ENCODE results near the gene USP48.

The USP48 gene

DNA sequence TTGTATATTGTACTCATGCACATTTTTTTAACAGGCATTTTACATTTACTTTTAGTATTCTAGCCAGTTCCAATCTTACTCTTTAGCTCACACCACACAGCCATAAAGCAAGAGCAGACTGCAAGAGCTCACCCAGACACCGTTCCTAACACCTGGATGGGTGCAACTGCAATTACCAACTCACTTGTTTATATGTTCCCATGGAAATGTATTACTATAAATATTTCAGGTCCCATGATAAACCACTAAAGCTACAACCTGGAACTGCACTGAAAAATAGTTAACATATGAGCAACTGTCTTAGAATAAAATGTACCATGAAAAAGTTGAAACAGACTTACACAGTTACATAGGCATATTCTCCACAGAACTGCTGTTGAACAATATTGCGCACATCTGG, 30.8 kb downstream of the USP48 start:
- Histone ChIP-seq H3K36me3 (ENCODE audit: control insufficient read depth, insufficient read depth, low read length) (peaks cover 22% of the 10 kb centered on the region), H3K4me3 (replicated peaks; ENCODE audit: low read depth, low read length) (no peak overlapping the region), H3K27me3 (replicated peaks; ENCODE audit: control insufficient read depth, insufficient read depth, low read length) (no peaks in the 10 kb centered on the region)
- TF ChIP-seq, protein P1, sequence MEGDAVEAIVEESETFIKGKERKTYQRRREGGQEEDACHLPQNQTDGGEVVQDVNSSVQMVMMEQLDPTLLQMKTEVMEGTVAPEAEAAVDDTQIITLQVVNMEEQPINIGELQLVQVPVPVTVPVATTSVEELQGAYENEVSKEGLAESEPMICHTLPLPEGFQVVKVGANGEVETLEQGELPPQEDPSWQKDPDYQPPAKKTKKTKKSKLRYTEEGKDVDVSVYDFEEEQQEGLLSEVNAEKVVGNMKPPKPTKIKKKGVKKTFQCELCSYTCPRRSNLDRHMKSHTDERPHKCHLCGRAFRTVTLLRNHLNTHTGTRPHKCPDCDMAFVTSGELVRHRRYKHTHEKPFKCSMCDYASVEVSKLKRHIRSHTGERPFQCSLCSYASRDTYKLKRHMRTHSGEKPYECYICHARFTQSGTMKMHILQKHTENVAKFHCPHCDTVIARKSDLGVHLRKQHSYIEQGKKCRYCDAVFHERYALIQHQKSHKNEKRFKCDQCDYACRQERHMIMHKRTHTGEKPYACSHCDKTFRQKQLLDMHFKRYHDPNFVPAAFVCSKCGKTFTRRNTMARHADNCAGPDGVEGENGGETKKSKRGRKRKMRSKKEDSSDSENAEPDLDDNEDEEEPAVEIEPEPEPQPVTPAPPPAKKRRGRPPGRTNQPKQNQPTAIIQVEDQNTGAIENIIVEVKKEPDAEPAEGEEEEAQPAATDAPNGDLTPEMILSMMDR (IDR thresholded peaks at IDR 0.05; ENCODE audit: insufficient read depth, low read length, poor library complexity, severe bottlenecking) = no peak
- no peak for DNase-seq (ENCODE audit: extremely low read depth, insufficient read length)

DNA sequence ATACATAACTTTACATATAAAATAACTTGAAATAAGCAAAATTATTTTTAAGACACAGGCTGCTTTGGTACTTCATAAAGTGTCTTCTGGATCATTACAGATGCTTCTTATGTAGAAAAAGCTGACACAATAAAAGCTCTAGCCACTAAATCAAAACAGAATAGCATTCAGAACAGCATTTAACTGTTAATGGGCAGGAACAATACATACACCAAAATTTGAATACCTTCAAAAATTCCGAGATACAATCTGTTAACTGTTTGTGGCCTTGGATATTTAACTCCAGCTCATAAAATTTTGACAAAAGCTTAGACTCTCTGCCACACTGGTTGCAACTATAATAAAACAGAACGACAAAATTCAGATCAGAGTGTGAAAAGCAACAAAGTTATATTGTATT, 31.7 kb downstream of the USP48 start:
- no peaks in the 10 kb centered on the region for H3K27me3 ChIP-seq (replicated peaks; ENCODE audit: control insufficient read depth, insufficient read depth, low read length)
- DNase-seq (ENCODE audit: extremely low read depth, insufficient read length) = no peak
- peaks cover 24% of the 10 kb centered on the region for H3K36me3 ChIP-seq (ENCODE audit: control insufficient read depth, insufficient read depth, low read length)
- H3K4me3 ChIP-seq (replicated peaks; ENCODE audit: low read depth, low read length) = no peak overlapping the region
- TF ChIP-seq, protein P1 (IDR thresholded peaks at IDR 0.05; ENCODE audit: insufficient read depth, low read length, poor library complexity, severe bottlenecking) = no peak

DNA sequence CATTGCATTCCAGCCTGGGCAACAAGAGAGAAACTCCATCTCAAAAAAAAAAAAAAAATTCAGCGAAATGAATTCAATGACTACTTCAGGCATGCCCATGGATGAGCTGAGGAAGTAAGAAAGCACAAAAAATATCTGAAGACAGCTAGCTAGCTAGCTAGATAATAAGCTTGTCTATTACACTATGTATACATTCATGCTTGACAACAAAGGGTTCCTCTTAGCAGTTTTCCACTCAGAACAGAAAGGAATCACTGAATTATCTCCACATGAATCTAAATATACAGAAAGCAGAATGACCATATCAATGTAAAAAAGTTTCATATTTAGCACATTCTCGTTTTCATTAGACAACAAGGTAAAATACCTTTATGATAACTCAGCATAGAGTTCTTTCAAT, 32.1 kb downstream of the USP48 start:
- Histone ChIP-seq H3K4me3 (replicated peaks; ENCODE audit: low read depth, low read length) (no peak overlapping the region), H3K36me3 (ENCODE audit: control insufficient read depth, insufficient read depth, low read length) (peaks cover 27% of the 10 kb centered on the region), H3K27me3 (replicated peaks; ENCODE audit: control insufficient read depth, insufficient read depth, low read length) (no peaks in the 10 kb centered on the region)
- TF ChIP-seq, protein P1 (IDR thresholded peaks at IDR 0.05; ENCODE audit: insufficient read depth, low read length, poor library complexity, severe bottlenecking) = no peak
- DNase-seq (ENCODE audit: extremely low read depth, insufficient read length) = no peak

DNA sequence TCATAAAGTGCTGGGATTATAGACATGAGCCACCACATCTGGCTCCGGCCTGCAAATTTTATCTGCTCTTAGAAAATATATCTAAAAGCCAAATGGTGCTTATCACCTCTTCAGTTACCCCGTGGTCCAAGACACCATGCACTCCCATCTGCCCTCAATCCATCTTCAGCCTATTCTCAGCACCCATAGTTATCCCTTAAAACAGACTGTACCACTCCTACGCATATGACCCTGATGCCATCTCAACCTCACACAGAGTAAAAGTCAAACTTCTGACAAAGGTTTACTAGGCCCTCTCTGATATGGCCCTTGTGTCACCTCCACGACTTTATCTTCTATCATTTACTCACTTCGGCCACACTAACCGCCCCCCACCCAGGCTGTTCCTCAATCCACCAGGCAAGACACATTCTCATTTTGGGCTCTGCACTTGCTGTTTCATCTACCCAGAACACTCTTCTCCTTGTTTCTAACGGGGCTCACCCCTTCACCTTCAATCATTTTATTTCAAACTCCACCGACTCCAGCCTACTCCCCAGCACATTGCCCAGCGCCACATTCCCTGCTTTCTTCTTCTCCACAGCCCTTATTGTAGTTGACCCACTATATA, 33.0 kb downstream of the USP48 start:
- Histone ChIP-seq H3K4me3 (replicated peaks; ENCODE audit: low read depth, low read length) (no peak overlapping the region), H3K27me3 (replicated peaks; ENCODE audit: control insufficient read depth, insufficient read depth, low read length) (no peaks in the 10 kb centered on the region), H3K36me3 (ENCODE audit: control insufficient read depth, insufficient read depth, low read length) (peaks cover 22% of the 10 kb centered on the region)
- no peak for DNase-seq (ENCODE audit: extremely low read depth, insufficient read length)
- TF ChIP-seq, protein P1 (IDR thresholded peaks at IDR 0.05; ENCODE audit: insufficient read depth, low read length, poor library complexity, severe bottlenecking) = no peak

DNA sequence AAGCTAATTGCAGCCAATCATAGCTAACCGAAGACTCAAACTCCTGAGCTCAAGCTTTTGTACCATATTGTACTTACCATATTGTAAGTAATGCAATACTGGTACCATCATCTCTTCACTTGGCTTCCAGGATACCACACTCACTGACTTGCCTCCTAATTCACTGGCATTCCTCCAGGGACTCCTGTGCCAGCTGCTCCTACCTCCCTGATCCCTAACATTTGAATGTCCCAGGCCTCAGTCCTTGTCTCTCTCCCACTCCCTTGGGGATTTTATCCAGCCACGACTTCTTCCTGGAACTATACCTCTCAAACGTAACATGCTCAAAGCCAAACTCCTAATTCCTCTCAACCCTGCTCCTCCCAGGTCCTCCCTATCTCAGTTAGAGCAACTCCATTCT, 33.8 kb downstream of the USP48 start:
- DNase-seq (ENCODE audit: extremely low read depth, insufficient read length) = no peak
- Histone ChIP-seq H3K36me3 (ENCODE audit: control insufficient read depth, insufficient read depth, low read length) (peaks cover 20% of the 10 kb centered on the region), H3K4me3 (replicated peaks; ENCODE audit: low read depth, low read length) (no peak overlapping the region), H3K27me3 (replicated peaks; ENCODE audit: control insufficient read depth, insufficient read depth, low read length) (no peaks in the 10 kb centered on the region)
- TF ChIP-seq, protein P1 (IDR thresholded peaks at IDR 0.05; ENCODE audit: insufficient read depth, low read length, poor library complexity, severe bottlenecking) = no peak

DNA sequence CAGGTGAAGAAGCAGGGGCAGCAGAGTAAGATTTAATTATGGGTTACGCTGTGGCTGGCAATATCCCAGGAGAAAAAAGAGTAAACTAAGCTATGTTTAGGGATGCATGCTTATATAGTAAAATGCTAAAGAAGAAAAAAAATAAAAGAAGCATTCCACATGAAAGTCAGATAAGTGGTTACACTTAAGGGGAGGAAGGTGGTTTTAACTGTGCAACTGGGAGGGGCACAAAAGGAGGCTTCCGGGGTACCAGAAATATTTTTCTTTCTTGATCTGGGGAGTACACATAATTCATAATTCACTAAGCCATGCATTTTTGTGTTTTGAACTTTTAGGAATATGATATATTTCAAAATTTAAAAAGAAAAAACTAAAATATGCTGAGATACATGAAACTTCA, 39.5 kb downstream of the USP48 start:
- DNase-seq (ENCODE audit: extremely low read depth, insufficient read length) = no peak
- no peak overlapping the region for H3K4me3 ChIP-seq (replicated peaks; ENCODE audit: low read depth, low read length)
- H3K27me3 ChIP-seq (replicated peaks; ENCODE audit: control insufficient read depth, insufficient read depth, low read length) = no peaks in the 10 kb centered on the region
- TF ChIP-seq, protein P1 (IDR thresholded peaks at IDR 0.05; ENCODE audit: insufficient read depth, low read length, poor library complexity, severe bottlenecking) = no peak
- H3K36me3 ChIP-seq (ENCODE audit: control insufficient read depth, insufficient read depth, low read length) = peaks cover 9% of the 10 kb centered on the region
